GM19452 (cell line): ENCODE data around the gene IMMP2L.
A peak's percentile ranks its signal among the peaks of the same experiment; 100 is the strongest.
"Not testable (repeated sequence)": the region's sequence is repeated elsewhere in the genome, so short reads cannot be mapped to it uniquely, and the experiment has no call there.

Source experiments
- ATAC-seq: cut with Tn5 transposase; IDR thresholded peaks from one replicate; pipeline ENCODE4 v1.9.1; 2021; ENCODE audit not compliant: unreplicated experiment

Gene IMMP2L

GRCh38 chr7:111357691-111358090, 204.6 kb downstream of the IMMP2L start:
- no peak for ATAC-seq

GRCh38 chr7:111356941-111357340, 205.4 kb downstream of the IMMP2L start:
- no peak for ATAC-seq

- no peak for ATAC-seq
Measured at GRCh38 chr7:111352319-111352718, 210.0 kb downstream of the IMMP2L start.

- ATAC-seq, result no peak
Measured at GRCh38 chr7:111346219-111346618, 216.1 kb downstream of the IMMP2L start.

GRCh38 chr7:111343017-111343416, 219.3 kb downstream of the IMMP2L start:
- ATAC-seq, result no peak

- no peak for ATAC-seq
Measured at GRCh38 chr7:111339006-111339405, 223.3 kb downstream of the IMMP2L start.

- no peak for ATAC-seq
Measured at GRCh38 chr7:111333010-111333409, 229.3 kb downstream of the IMMP2L start.

GRCh38 chr7:111330235-111330523, 232.1 kb downstream of the IMMP2L start:
- no peak for ATAC-seq

GRCh38 chr7:111329367-111330234, 232.7 kb downstream of the IMMP2L start:
- ATAC-seq, result no peak

- no peak for ATAC-seq
Measured at GRCh38 chr7:111328487-111328886, 233.8 kb downstream of the IMMP2L start.

- ATAC-seq, result no peak
Measured at GRCh38 chr7:111324776-111325175, 237.5 kb downstream of the IMMP2L start.

GRCh38 chr7:111324228-111324627, 238.1 kb downstream of the IMMP2L start:
- ATAC-seq, result peak; percentile 73

GRCh38 chr7:111323670-111324069, 238.6 kb downstream of the IMMP2L start:
- not testable (repeated sequence) for ATAC-seq

GRCh38 chr7:111320133-111320532, 242.2 kb downstream of the IMMP2L start:
- ATAC-seq, result no peak

GRCh38 chr7:111312966-111313365, 249.3 kb downstream of the IMMP2L start:
- ATAC-seq, result no peak

GRCh38 chr7:111308691-111309090, 253.6 kb downstream of the IMMP2L start:
- ATAC-seq, result no peak

GRCh38 chr7:111301891-111302290, 260.4 kb downstream of the IMMP2L start:
- no peak for ATAC-seq

GRCh38 chr7:111294494-111294893, 267.8 kb downstream of the IMMP2L start:
- ATAC-seq, result no peak

- no peak for ATAC-seq
Measured at GRCh38 chr7:111292026-111292470, 270.2 kb downstream of the IMMP2L start.

GRCh38 chr7:111290982-111291381, 271.3 kb downstream of the IMMP2L start:
- ATAC-seq, result no peak

GRCh38 chr7:111290419-111290818, 271.9 kb downstream of the IMMP2L start:
- ATAC-seq, result no peak

- not testable (repeated sequence) for ATAC-seq
Measured at GRCh38 chr7:111288441-111288840, 273.9 kb downstream of the IMMP2L start.

- ATAC-seq, result no peak
Measured at GRCh38 chr7:111282626-111283025, 279.7 kb downstream of the IMMP2L start.
